Measurements from ENCODE around the gene PLA2G2E.

The PLA2G2E gene

DNA sequence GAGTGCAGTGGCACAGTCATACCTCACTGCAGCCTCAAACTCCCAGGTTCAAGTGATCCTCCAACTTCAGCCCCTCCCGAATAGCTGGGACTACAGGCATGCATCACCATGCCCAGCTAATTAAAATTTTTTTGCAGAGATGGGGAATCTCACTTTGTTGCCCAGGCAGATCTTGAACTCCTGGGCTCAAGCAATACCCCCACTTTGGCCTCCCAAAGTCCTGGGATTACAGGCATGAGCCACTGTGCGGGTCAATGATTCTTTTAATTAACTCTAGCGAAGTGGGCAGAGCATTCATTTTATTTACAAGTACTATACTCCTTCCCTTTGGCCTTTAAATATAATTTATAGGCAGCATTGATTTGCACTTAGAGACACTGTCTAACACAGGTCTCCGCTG lies 43.8 kb downstream of the PLA2G2E start:
- Histone ChIP-seq H3K27ac (no peak overlapping the region), H3K4me3 (ENCODE audit: low read depth, low read length) (no peak overlapping the region), H3K27me3 (replicated peaks) (peaks cover 2% of the 10 kb centered on the region), H3K36me3 (replicated peaks) (no peaks in the 10 kb centered on the region)
- TF ChIP-seq, protein P1, sequence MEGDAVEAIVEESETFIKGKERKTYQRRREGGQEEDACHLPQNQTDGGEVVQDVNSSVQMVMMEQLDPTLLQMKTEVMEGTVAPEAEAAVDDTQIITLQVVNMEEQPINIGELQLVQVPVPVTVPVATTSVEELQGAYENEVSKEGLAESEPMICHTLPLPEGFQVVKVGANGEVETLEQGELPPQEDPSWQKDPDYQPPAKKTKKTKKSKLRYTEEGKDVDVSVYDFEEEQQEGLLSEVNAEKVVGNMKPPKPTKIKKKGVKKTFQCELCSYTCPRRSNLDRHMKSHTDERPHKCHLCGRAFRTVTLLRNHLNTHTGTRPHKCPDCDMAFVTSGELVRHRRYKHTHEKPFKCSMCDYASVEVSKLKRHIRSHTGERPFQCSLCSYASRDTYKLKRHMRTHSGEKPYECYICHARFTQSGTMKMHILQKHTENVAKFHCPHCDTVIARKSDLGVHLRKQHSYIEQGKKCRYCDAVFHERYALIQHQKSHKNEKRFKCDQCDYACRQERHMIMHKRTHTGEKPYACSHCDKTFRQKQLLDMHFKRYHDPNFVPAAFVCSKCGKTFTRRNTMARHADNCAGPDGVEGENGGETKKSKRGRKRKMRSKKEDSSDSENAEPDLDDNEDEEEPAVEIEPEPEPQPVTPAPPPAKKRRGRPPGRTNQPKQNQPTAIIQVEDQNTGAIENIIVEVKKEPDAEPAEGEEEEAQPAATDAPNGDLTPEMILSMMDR (IDR thresholded peaks at IDR 0.05; ENCODE audit: low read depth, low read length, missing control alignments) = no peak
- in situ Hi-C loops (cut with HindIII; ENCODE audit: low pct_ligation_motif_present, low sequenced_read_pairs) = no loop called here
- DNase-seq = no peak

DNA sequence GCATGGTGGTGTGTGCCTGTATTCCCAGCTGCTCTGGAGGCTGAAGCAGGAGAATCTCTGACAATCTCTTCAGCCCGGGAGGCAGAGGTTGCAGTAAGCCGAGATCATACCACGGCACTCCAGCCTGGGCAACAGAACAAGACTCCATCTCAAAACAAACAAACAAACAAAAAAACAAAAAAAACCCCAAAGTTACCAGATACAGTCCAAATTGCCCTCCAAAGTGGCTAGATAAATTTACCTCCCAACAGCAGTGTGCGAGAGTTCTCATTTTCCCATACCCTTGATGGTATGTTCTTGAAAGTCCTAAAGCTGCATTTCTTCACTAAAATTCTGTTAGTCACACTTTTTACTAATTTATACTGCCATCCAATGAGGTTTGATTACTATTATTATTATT lies 44.2 kb downstream of the PLA2G2E start:
- in situ Hi-C loops (cut with HindIII; ENCODE audit: low pct_ligation_motif_present, low sequenced_read_pairs) = no loop called here
- Histone ChIP-seq H3K4me3 (ENCODE audit: low read depth, low read length) (no peak overlapping the region), H3K27me3 (replicated peaks) (peaks cover 2% of the 10 kb centered on the region), H3K36me3 (replicated peaks) (no peaks in the 10 kb centered on the region), H3K27ac (no peak overlapping the region)
- TF ChIP-seq, protein P1 (IDR thresholded peaks at IDR 0.05; ENCODE audit: low read depth, low read length, missing control alignments) = no peak
- no peak for DNase-seq

DNA sequence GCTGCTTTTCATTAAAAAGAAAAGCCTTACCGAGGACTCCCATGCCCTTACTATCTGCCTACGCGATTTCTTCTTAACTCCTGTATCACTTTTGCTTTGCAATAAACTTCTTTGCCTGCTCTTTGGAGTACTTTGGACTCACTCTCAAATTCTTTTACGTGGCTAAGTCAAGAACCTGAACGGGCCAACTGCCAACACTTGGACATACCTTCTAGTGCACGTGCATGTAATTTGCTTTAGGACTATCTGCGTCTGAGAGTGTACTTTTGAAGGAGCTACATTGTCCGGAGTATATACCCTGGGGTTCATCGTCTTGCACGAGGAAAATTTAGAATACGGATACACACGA lies 44.8 kb downstream of the PLA2G2E start:
- DNase-seq = no peak
- H3K4me3 ChIP-seq (ENCODE audit: low read depth, low read length) = no peak overlapping the region
- H3K27me3 ChIP-seq (replicated peaks) = peaks cover 2% of the 10 kb centered on the region
- H3K36me3 ChIP-seq (replicated peaks) = no peaks in the 10 kb centered on the region
- no peak overlapping the region for H3K27ac ChIP-seq
- in situ Hi-C loops (cut with HindIII; ENCODE audit: low pct_ligation_motif_present, low sequenced_read_pairs) = no loop called here
- TF ChIP-seq, protein P1 (IDR thresholded peaks at IDR 0.05; ENCODE audit: low read depth, low read length, missing control alignments) = no peak

DNA sequence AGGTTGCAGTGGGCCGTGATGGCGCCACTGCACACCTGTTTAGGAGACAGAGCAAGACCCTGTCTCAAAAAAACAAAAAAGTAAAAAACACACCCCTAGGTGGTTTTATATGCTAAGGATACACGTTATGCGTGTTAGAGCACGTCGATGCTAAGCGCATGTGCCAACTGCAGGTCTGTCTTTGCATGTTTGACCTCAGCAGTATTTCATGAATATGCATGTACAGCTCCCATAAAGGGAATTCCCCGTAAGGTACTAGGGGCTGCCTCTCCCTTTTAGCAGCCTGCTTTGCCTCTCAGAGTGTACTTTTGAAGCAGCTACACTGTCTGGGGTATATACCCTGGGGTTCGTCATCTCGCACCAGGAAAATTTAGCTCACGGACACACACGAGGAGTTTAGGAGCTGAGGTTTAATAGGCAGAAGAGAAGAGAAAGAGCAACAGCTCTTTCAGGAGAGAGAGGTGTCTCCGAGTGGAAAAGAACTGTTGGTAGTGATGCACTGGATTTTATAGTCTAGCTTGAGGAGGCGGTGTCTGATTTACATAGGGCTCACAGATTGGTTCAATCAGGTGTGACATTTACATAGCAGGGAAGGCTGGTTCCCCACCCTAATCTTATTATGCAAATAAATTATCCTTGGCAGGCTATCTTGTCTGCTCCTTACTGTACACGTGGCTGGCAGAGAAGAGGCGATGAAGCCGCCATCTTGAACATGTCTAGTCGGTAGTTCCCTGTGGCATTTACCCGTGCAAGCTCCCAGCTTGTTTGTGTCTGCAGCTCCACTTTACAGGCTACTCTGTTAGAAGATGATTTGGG lies 45.4 kb downstream of the PLA2G2E start:
- Histone ChIP-seq H3K27me3 (replicated peaks) (peaks cover 2% of the 10 kb centered on the region), H3K27ac (no peak overlapping the region), H3K36me3 (replicated peaks) (no peaks in the 10 kb centered on the region), H3K4me3 (ENCODE audit: low read depth, low read length) (no peak overlapping the region)
- TF ChIP-seq, protein P1 (IDR thresholded peaks at IDR 0.05; ENCODE audit: low read depth, low read length, missing control alignments) = no peak
- no peak for DNase-seq
- in situ Hi-C loops (cut with HindIII; ENCODE audit: low pct_ligation_motif_present, low sequenced_read_pairs) = no loop called here

DNA sequence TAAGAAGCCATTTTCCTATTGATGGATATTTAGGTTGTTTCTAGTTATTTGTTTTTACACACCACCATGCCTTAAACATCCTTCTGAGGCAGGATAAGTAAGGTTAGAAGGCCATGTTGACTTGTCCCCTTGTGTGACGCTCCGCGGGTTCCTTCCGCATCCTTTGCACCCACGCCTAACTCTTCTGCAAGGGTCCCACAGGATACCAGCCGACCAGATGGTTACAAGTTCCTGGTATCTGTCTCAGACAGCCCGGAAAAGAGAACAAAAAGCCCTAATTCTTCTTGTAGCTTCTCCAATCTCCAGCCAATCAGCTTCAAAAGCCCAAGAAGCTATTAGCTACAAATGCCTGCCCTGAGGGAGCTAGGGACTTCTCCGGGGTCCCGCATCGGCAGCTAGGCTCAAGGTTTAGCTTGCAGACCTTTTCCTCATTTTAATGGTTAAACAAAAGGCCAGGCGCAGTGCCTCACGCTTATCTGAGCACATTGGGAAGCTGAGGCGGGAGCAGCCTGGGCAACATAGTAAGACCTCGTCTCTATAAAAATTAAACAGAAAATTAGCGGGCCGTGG lies 46.2 kb downstream of the PLA2G2E start:
- in situ Hi-C loops (cut with HindIII; ENCODE audit: low pct_ligation_motif_present, low sequenced_read_pairs) = no loop called here
- H3K4me3 ChIP-seq (ENCODE audit: low read depth, low read length) = no peak overlapping the region
- TF ChIP-seq, protein P1 (IDR thresholded peaks at IDR 0.05; ENCODE audit: low read depth, low read length, missing control alignments) = no peak
- H3K27ac ChIP-seq = no peak overlapping the region
- DNase-seq = no peak
- H3K36me3 ChIP-seq (replicated peaks) = no peaks in the 10 kb centered on the region
- peaks cover 2% of the 10 kb centered on the region for H3K27me3 ChIP-seq (replicated peaks)
